Smooth muscle cell (in vitro differentiated cells): Measurements from ENCODE around the gene ALKBH2. TPM values are rescaled to one million over a fixed set of nuclear protein-coding genes. Genes with fewer than 3 reads are reported as not detected.

Source experiments
- DNase-seq: peaks from one replicate; lab custom pipeline; 2025; ENCODE audit not compliant: unreplicated experiment; lab: John Stamatoyannopoulos, UW
- H2AFZ ChIP-seq: fragments of 200-600 bp; sonication (generic); 2 replicates; pipeline ENCODE4 v1.6.0; 2016; ENCODE audit warnings: antibody characterized with exemption, low read depth, mild to moderate bottlenecking
- H3F3A ChIP-seq: fragments of 200-600 bp; sonication (generic); 2 replicates; pipeline ENCODE4 v1.6.0; 2017; ENCODE audit warnings: antibody characterized with exemption, low read depth
- H3K27ac ChIP-seq: fragments of 200-600 bp; sonication (generic); 2 replicates; pipeline ENCODE4 v1.5.1; 2016; ENCODE audit warnings: low read depth, mild to moderate bottlenecking
- H3K27me3 ChIP-seq: fragments of 200-600 bp; sonication (generic); 2 replicates; pipeline ENCODE4 v1.6.1; 2016; ENCODE audit warnings: low read depth, mild to moderate bottlenecking
- H3K36me3 ChIP-seq: fragments of 200-600 bp; sonication (generic); 2 replicates; pipeline ENCODE4 v1.5.1; 2016; ENCODE audit warnings: low read depth
- H3K4me1 ChIP-seq: fragments of 200-600 bp; sonication (generic); 2 replicates; pipeline ENCODE4 v1.5.1; 2016; ENCODE audit warnings: low read depth
- H3K4me2 ChIP-seq: fragments of 200-600 bp; sonication (generic); 2 replicates; pipeline ENCODE4 v1.6.0; 2016; ENCODE audit warnings: mild to moderate bottlenecking
- H3K4me3 ChIP-seq: fragments of 200-600 bp; sonication (generic); 2 replicates; pipeline ENCODE4 v1.5.1; 2016; ENCODE audit warnings: mild to moderate bottlenecking
- H3K79me2 ChIP-seq: fragments of 200-600 bp; sonication (generic); 2 replicates; pipeline ENCODE4 v1.6.0; 2016; ENCODE audit warnings: low read depth, mild to moderate bottlenecking
- H3K9ac ChIP-seq: fragments of 200-600 bp; sonication (generic); 2 replicates; pipeline ENCODE4 v1.6.0; 2016; ENCODE audit warnings: low read depth
- H3K9me3 ChIP-seq: fragments of 200-600 bp; sonication (generic); replicated peaks from 2 replicates; pipeline ENCODE4 v1.5.1; 2016; ENCODE audit warnings: low read depth
- H4K20me1 ChIP-seq: fragments of 200-600 bp; sonication (generic); 2 replicates; pipeline ENCODE4 v1.6.0; 2016; ENCODE audit warnings: low read depth
- WGBS: methylation state at CpG from one replicate; pipeline ENCODE4 v1.1.7; 2016; ENCODE audit warnings: low lambda C conversion rate; 5-methylcytosine and 5-hydroxymethylcytosine counted together
- polyA plus RNA-seq: library from polyadenylated mRNA; unstranded; fragments of >200 nt; fragmentation: Nextera tagmentation; extraction: Ambion mirVana; gene quantifications from 2 replicates; pipeline ENCODE4 v1.2.1, GENCODE V29; 2016
- total RNA-seq: library from RNA; depleted of rRNA; stranded (reverse); fragments of >200 nt; gene quantifications from 2 replicates; pipeline ENCODE4 v1.2.3, GENCODE V29; 2014
- TF ChIP-seq, protein P1 (sequence below): fragments of 200-600 bp; sonication (generic); IDR thresholded peaks from 2 replicates; pipeline ENCODE4 v1.5.1; 2017; ENCODE audit warnings: borderline replicate concordance, mild to moderate bottlenecking, antibody characterized with exemption; ENCODE audit not compliant: insufficient read depth, poor library complexity, severe bottlenecking

Gene ALKBH2
- total and polyA plus RNA-seq, 2 experiments from 2014 or later, result 13.6 to 17.6 TPM

DNA sequence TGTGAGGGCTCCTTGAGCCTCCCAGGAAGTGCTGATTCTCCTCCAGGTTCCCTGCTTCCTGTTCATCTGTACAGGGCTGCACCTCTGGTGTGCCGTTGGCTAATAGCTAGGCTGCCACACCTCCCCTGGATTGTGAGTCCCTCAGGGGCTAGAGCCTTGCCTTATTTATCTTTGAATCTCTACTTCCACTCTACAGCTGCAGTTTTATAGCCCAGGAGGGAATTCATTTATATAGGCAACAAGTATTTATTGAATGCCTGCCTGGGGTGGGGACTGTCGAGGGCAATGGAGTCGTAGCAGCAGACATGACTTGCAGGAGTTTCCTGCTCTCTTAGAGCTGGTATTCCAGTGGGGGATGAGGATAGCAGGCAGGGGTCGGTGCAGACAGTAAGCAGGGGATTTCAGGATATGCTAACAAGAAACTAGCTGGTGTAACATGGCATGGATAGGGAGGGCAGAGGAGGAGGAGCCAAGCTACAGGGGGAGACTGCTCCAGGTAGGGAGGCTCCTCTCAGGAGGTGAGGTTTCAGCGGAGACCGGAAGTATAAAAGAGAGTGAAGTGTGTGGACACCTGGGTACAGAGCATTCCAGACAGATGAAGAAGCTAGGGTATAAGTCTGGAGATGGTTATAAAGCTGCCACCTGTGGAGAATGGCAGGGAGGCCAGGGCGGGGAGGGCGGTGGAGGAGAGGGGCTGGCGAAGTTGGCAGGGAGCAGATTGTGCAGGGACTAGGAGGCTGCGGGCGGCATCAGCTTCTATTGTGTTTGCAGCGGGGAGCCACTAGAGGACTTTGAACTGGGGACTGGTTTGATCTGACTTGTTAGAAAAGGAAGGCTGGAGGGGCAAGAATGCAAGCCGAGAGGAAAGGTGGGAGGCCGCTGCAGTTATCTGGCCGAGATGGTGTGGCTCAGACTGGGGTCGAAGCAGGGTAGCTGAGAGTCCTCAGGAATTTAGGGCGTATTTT lies 23.7 kb downstream of the ALKBH2 start:
- no peak for DNase-seq
- Histone ChIP-seq H3K9ac (no peak overlapping the region), H3K9me3 (no peaks in the 10 kb centered on the region), H3K79me2 (no peaks in the 10 kb centered on the region), H3K4me3 (no peak overlapping the region), H3K36me3 (peaks cover 32% of the 10 kb centered on the region), H3K4me1 (peaks cover 5% of the 10 kb centered on the region), H4K20me1 (no peaks in the 10 kb centered on the region), H3K27me3 (no peaks in the 10 kb centered on the region), H3K27ac (no peak overlapping the region), H3K4me2 (no peak overlapping the region), H3F3A (no peaks in the 10 kb centered on the region), H2AFZ (no peak overlapping the region)
- TF ChIP-seq, protein P1, sequence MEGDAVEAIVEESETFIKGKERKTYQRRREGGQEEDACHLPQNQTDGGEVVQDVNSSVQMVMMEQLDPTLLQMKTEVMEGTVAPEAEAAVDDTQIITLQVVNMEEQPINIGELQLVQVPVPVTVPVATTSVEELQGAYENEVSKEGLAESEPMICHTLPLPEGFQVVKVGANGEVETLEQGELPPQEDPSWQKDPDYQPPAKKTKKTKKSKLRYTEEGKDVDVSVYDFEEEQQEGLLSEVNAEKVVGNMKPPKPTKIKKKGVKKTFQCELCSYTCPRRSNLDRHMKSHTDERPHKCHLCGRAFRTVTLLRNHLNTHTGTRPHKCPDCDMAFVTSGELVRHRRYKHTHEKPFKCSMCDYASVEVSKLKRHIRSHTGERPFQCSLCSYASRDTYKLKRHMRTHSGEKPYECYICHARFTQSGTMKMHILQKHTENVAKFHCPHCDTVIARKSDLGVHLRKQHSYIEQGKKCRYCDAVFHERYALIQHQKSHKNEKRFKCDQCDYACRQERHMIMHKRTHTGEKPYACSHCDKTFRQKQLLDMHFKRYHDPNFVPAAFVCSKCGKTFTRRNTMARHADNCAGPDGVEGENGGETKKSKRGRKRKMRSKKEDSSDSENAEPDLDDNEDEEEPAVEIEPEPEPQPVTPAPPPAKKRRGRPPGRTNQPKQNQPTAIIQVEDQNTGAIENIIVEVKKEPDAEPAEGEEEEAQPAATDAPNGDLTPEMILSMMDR, result no peak
- 73% methylated on average over 17 of the region's 17 CpGs for WGBS

DNA sequence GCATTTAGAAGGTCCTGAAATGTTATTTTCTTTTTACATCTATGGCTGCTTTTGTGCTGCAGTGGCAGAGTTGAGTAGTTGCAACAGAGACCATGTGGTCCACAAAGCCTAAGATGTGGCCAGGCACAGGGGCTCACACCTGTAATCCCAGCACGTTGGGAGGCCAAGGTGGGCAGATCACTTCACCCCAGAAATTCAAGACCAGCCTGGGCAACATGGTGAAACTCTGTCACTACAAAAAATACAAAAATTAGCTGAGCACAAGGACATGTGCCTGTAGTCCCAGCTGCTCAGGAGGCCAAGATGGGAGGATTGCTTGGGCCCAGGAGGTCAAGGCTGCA lies 27.4 kb downstream of the ALKBH2 start:
- no peaks in the 10 kb centered on the region for H3F3A ChIP-seq
- no peak overlapping the region for H3K4me2 ChIP-seq
- H3K27me3 ChIP-seq, result no peaks in the 10 kb centered on the region
- no peak overlapping the region for H2AFZ ChIP-seq
- H3K9ac ChIP-seq, result no peak overlapping the region
- no peaks in the 10 kb centered on the region for H3K9me3 ChIP-seq
- TF ChIP-seq, protein P1, result no peak
- H3K4me1 ChIP-seq, result peaks cover 5% of the 10 kb centered on the region
- H4K20me1 ChIP-seq, result no peaks in the 10 kb centered on the region
- 92% methylated on average over 1 of the region's 1 CpG for WGBS
- H3K4me3 ChIP-seq, result no peak overlapping the region
- no peak overlapping the region for H3K27ac ChIP-seq
- H3K36me3 ChIP-seq, result peaks cover 15% of the 10 kb centered on the region
- DNase-seq, result no peak
- H3K79me2 ChIP-seq, result no peaks in the 10 kb centered on the region

DNA sequence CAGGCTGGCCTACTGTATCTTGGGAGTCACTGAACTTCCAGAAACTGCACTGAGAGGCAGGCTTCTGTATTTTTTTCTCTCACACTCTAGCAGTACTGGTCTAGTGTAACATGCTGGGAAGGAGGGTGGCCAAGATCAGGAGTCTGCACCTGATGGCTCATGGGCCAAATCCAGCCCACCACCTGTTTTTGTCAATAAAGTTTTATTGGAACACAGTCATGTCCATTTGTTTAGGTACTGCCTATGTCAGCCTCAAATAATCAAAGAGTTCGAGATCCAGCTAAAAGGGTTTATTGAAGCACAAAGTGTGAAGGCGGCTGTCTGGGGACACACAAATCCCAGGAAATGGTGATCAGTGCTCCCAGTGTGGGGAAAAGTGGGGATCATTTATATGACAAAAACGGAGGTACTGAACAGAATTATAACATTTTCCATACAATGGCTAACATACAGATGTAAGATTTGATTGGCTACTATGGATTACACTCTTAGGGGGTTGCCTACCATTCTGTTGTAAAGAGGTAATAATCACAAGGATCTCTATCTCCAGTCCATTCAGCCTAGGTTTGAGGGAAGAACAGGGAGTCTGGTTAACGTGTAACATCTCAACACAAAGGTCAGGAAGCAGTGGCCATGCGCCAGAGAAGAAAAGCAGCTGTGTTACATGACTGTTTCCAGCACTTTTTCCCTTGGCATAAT lies 28.0 kb downstream of the ALKBH2 start:
- TF ChIP-seq, protein P1, result no peak
- 90% methylated on average over 5 of the region's 5 CpGs for WGBS
- Histone ChIP-seq H3K4me1 (peaks cover under 1% of the 10 kb centered on the region), H3K27me3 (no peaks in the 10 kb centered on the region), H3K9me3 (no peaks in the 10 kb centered on the region), H3K4me2 (no peak overlapping the region), H3K4me3 (no peak overlapping the region), H3K9ac (no peak overlapping the region), H3K27ac (no peak overlapping the region), H3K79me2 (no peaks in the 10 kb centered on the region), H2AFZ (no peak overlapping the region), H3K36me3 (peaks cover 15% of the 10 kb centered on the region), H3F3A (no peaks in the 10 kb centered on the region), H4K20me1 (no peaks in the 10 kb centered on the region)
- no peak for DNase-seq
